Lower leg skin (tissue), 4 donors: Measurements from ENCODE around the gene PLN. TPM values are rescaled to one million over a fixed set of nuclear protein-coding genes. Genes with fewer than 3 reads are reported as not detected.

Source experiments
- DNase-seq, 2 donors: peaks; one replicate each; pipeline ENCODE4 v3.0.0-alpha.2; 2019; ENCODE audit warnings: low spot score in 2 of 2
- H3K4me3 ChIP-seq: fragments of 200-600 bp; sonication (generic); 2 replicates; pipeline ENCODE4 v1.5.1; 2017; ENCODE audit warnings: mild to moderate bottlenecking, low read depth; ENCODE audit not compliant: poor library complexity, severe bottlenecking
- CTCF ChIP-seq, 3 donors: fragments of 450-650 bp; IDR thresholded peaks; one replicate each; pipeline ENCODE4 v1.5.1; 2016; ENCODE audit warnings: antibody characterized with exemption in 3 of 3, mild to moderate bottlenecking in 3 of 3, moderate library complexity in 2 of 3
- POLR2A ChIP-seq, 2 donors: fragments of 450-650 bp; IDR thresholded peaks; one replicate each; pipeline ENCODE4 v1.6.1; 2016 to 2017; ENCODE audit warnings: antibody characterized with exemption in 2 of 2, mild to moderate bottlenecking in 1 of 2, moderate library complexity in 1 of 2
- WGBS, 2 donors: methylation state at CpG; one replicate each; pipeline ENCODE4 v1.1.5; 2018; 5-methylcytosine and 5-hydroxymethylcytosine counted together
- intact Hi-C: fragments of 100-400 bp; cut with DNase I; formaldehyde crosslinking; loops from one replicate; pipeline ENCODE4 v1.15.0; 2023; ENCODE audit warnings: low total_unique reads
- total RNA-seq, 4 donors: library from RNA; depleted of rRNA; stranded (reverse); fragments of >200 nt; gene quantifications; one replicate each; pipeline ENCODE4 v1.1.0, GENCODE V29; 2016

PLN gene
- total RNA-seq, 4 donors from 2014 or later = 1.8 to 10.5 (median 3.1) TPM

- TF ChIP-seq CTCF (IDR thresholded peaks at IDR 0.05) (no peak), POLR2A (IDR thresholded peaks at IDR 0.05) (no peak)
- intact Hi-C loops = no loop called here
- WGBS, 2 donors = 61 to 88% methylated on average over 4 of the region's 4 CpGs
- H3K4me3 ChIP-seq = no peak overlapping the region
- DNase-seq = no peak
Observed at GRCh38 chr6:118525913-118526780, 21.9 kb upstream of the PLN start.

- intact Hi-C loops = no loop called here
- no peak for TF ChIP-seq CTCF (IDR thresholded peaks at IDR 0.05)
- no peak for TF ChIP-seq POLR2A (IDR thresholded peaks at IDR 0.05)
Observed at GRCh38 chr6:118528129-118528528, 20.0 kb upstream of the PLN start.

DNA sequence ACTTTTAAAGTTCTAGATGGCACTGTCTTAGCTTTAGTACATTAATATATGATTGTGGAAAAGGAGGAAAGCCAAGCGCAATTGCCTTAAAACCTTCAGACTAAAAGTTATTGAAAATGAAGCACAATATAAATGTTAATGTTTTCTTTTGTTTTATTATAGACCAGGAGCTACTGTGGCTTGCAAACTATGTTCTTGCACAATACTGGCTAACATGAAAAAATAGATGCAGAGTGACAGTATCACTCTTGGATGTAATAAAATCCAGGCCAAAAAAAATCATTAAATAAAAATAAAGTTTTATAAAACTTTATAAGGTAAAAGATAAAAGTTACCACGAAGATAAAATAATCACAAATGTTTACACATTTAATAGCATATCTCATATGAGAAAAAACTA lies 18.3 kb upstream of the PLN start:
- 93% methylated on average over 2 of the region's 2 CpGs for whole genome bisulfite sequencing, 2 donors

More at GRCh38 chr6:118528129-118528528, 20.0 kb upstream of the PLN start:
- no peak for DNase-seq
- 18 to 20% methylated on average over 1 of the region's 1 CpG for whole genome bisulfite sequencing, 2 donors
- no peak overlapping the region for H3K4me3 ChIP-seq

GRCh38 chr6:118530942-118531341 lies 17.2 kb upstream of the PLN start:
- H3K4me3 ChIP-seq = no peak overlapping the region
- no peak for TF ChIP-seq CTCF (IDR thresholded peaks at IDR 0.05)
- TF ChIP-seq POLR2A (IDR thresholded peaks at IDR 0.05) = no peak
- 94 to 99% methylated on average over 2 of the region's 2 CpGs for WGBS, 2 donors
- intact Hi-C loops = no loop called here
- DNase-seq = no peak

More for the DNA sequence above, 18.3 kb upstream of the PLN start:
- no peak for TF ChIP-seq CTCF (IDR thresholded peaks at IDR 0.05)
- TF ChIP-seq POLR2A (IDR thresholded peaks at IDR 0.05) = no peak
- no peak for DNase-seq
- no peak overlapping the region for H3K4me3 ChIP-seq
- intact Hi-C loops = no loop called here

- intact Hi-C loops = no loop called here
Observed at GRCh38 chr6:118535176-118535844, 12.8 kb upstream of the PLN start.

More at GRCh38 chr6:118535176-118535844, 12.8 kb upstream of the PLN start:
- no peak for DNase-seq
- no peak overlapping the region for H3K4me3 ChIP-seq
- 91 to 97% methylated on average over 6 of the region's 6 CpGs for WGBS, 2 donors
- TF ChIP-seq POLR2A (IDR thresholded peaks at IDR 0.05) (no peak), CTCF (IDR thresholded peaks at IDR 0.05) (no peak)
